Measurements from ENCODE around the gene FNDC3B. TPM values are rescaled to one million over a fixed set of nuclear protein-coding genes. Genes with fewer than 3 reads are reported as not detected.

Gene FNDC3B
- total and polyA plus RNA-seq, 10 donors, result 3.1 to 149 (median 103) TPM

DNA sequence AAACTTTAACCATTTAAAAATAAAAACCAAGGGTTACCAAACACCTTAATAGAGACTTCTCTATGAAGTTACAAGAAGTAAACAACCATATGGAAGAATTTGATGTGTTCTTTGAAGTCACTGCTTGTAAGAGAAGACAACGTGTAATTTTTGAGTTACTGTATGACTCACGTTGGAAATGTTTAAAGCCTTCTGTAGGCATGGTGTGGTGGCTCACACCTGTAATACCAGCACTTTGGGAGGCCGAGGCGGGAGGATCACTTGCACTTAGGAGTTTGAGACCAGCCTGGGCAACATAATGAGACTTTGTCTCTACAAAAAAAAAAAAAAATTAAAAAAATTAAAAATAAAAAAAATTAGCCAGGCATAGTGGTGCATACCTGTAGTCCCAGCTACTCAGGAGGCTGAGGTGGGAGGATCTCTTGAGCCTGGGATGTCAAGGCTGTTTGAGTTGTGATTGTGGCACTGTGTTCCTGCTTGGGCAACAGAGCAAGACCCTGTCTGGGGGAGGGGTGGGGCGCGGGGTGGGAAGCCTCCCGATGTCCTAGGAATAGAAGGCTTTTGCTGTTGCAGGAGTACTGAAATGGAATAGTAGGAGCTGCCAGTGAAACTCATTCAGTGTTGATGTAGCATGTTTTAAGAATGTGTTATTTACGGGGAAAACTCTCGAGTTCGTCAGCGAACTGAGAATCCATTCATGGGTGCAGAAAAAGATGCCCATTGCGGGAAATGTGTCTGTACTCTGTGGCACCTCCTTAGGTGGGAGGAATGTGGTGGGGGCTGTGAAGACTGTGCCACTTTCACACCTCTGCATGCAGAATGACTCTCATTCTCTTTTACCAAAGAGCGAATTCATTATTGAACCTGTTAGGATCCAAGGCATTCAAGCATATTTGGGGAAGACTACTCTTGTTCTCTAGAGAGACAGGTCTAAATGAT is 134.2 kb downstream of the FNDC3B start:
- TF ChIP-seq, protein P1, sequence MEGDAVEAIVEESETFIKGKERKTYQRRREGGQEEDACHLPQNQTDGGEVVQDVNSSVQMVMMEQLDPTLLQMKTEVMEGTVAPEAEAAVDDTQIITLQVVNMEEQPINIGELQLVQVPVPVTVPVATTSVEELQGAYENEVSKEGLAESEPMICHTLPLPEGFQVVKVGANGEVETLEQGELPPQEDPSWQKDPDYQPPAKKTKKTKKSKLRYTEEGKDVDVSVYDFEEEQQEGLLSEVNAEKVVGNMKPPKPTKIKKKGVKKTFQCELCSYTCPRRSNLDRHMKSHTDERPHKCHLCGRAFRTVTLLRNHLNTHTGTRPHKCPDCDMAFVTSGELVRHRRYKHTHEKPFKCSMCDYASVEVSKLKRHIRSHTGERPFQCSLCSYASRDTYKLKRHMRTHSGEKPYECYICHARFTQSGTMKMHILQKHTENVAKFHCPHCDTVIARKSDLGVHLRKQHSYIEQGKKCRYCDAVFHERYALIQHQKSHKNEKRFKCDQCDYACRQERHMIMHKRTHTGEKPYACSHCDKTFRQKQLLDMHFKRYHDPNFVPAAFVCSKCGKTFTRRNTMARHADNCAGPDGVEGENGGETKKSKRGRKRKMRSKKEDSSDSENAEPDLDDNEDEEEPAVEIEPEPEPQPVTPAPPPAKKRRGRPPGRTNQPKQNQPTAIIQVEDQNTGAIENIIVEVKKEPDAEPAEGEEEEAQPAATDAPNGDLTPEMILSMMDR (IDR thresholded peaks at IDR 0.05 in 8 of 11, conservative IDR thresholded peaks at IDR 0.05 in 3 of 11), result no peak
- TF ChIP-seq POLR2A (IDR thresholded peaks at IDR 0.05), result no peak
- TF ChIP-seq POLR2AphosphoS5 (IDR thresholded peaks at IDR 0.05), result no peak
- Histone ChIP-seq H3K27me3 (replicated peaks in 1 of 7) (no peaks in the 10 kb centered on the region), H3K27ac (peak overlapping the region in 6 of 8 donors; percentile 2 to 79 (median 37)), H3K36me3 (no peaks in the 10 kb centered on the region), H3K4me1 (peaks cover 13 to 86% (median 41%) of the 10 kb centered on the region in 6 donors), H3K4me3 (no peak overlapping the region), H3K9me3 (no peaks in the 10 kb centered on the region)
- WGBS, 5 donors, result 74 to 81% (median 77%) methylated on average over 13 of the region's 13 CpGs
- no peak for DNase-seq
- intact Hi-C loops (cut with DNase I; ENCODE audit: low total_unique reads), result no loop called here

GRCh38 chr3:172174513-172175253 is 135.3 kb downstream of the FNDC3B start:
- Histone ChIP-seq H3K4me3 (no peak overlapping the region), H3K9me3 (no peaks in the 10 kb centered on the region), H3K4me1 (peaks cover 7 to 78% (median 37%) of the 10 kb centered on the region in 6 donors), H3K27ac (peak overlapping the region in 6 of 8 donors; percentile 47 to 79 (median 60)), H3K36me3 (no peaks in the 10 kb centered on the region), H3K27me3 (replicated peaks in 1 of 7) (no peaks in the 10 kb centered on the region)
- TF ChIP-seq, protein P1 (IDR thresholded peaks at IDR 0.05 in 8 of 11, conservative IDR thresholded peaks at IDR 0.05 in 3 of 11), result no peak
- TF ChIP-seq POLR2A (IDR thresholded peaks at IDR 0.05) (no peak), POLR2AphosphoS5 (IDR thresholded peaks at IDR 0.05) (no peak)
- intact Hi-C loops (cut with DNase I; ENCODE audit: low total_unique reads), result no loop called here
- DNase-seq, result no peak
- WGBS, 5 donors, result 56 to 83% (median 67%) methylated on average over 6 to 7 of the region's 7 CpGs

DNA sequence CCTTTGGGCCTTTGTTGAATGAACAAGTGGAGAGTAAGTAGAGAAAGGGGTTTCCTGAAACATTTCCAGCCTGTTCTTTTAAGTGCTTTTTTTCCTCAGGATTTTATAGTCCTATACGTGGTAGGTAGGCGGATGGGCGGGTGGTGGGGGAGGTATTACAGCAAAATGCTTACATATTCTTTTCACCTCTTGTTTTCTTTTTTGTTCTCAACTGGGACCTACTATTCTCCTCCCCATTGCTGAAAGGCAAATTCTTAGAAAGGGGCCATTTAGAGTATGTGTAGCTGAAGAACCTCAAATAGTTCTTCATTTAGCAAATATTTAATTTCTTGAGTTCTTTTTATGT is 135.8 kb downstream of the FNDC3B start:
- intact Hi-C loops (cut with DNase I; ENCODE audit: low total_unique reads), result no loop called here
- TF ChIP-seq, protein P1 (IDR thresholded peaks at IDR 0.05 in 8 of 11, conservative IDR thresholded peaks at IDR 0.05 in 3 of 11), result no peak
- TF ChIP-seq POLR2AphosphoS5 (IDR thresholded peaks at IDR 0.05) (no peak), POLR2A (IDR thresholded peaks at IDR 0.05) (no peak)
- Histone ChIP-seq H3K4me1 (peaks cover 6 to 78% (median 39%) of the 10 kb centered on the region in 6 donors), H3K9me3 (no peaks in the 10 kb centered on the region), H3K4me3 (no peak overlapping the region), H3K27ac (peak overlapping the region in 6 of 8 donors; percentile 47 to 79 (median 60)), H3K36me3 (no peaks in the 10 kb centered on the region), H3K27me3 (replicated peaks in 1 of 7) (no peaks in the 10 kb centered on the region)
- DNase-seq, result no peak
- WGBS, 5 donors, result 81 to 89% (median 83%) methylated on average over 3 of the region's 3 CpGs
